Peyer's patch (tissue), 4 donors: ENCODE data around the gene CTR9.

Experiments used
- POLR2A ChIP-seq, 2 donors: fragments of 450-650 bp; IDR thresholded peaks; one replicate each; pipeline ENCODE4 v1.5.1; 2017; ENCODE audit warnings: antibody characterized with exemption in 2 of 2, mild to moderate bottlenecking in 2 of 2, moderate library complexity in 2 of 2
- TF ChIP-seq, protein P1 (sequence below), 6 experiments: fragments of 450-650 bp in 4 of 6; fragments of 200-600 bp in 2 of 6; sonication (generic) in 1 of 6; IDR thresholded peaks; one replicate each; pipeline ENCODE4 v1.5.1; 2017 to 2019; ENCODE audit warnings: antibody characterized with exemption in 6 of 6, mild to moderate bottlenecking in 3 of 6, moderate library complexity in 1 of 6

DNA sequence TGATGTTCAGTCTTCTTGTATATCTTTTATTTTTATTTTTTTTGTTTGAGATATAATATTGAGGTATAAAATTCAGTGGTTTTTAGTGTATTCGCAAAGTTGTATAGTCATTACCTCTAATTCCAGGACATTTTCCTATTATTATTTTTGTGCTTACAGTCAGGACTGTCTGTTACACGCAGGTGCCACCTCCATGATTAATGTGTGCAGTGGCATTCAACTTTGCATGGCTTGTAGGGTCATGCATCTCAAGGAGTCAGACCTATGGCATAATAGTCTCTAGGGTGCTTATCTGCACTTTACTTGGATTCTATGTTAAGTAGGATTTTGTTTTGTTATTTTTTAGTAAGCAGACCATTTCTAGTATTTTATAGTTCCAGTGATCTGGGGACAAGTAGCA, 1.0 kb downstream of the CTR9 start:
- TF ChIP-seq, protein P1, sequence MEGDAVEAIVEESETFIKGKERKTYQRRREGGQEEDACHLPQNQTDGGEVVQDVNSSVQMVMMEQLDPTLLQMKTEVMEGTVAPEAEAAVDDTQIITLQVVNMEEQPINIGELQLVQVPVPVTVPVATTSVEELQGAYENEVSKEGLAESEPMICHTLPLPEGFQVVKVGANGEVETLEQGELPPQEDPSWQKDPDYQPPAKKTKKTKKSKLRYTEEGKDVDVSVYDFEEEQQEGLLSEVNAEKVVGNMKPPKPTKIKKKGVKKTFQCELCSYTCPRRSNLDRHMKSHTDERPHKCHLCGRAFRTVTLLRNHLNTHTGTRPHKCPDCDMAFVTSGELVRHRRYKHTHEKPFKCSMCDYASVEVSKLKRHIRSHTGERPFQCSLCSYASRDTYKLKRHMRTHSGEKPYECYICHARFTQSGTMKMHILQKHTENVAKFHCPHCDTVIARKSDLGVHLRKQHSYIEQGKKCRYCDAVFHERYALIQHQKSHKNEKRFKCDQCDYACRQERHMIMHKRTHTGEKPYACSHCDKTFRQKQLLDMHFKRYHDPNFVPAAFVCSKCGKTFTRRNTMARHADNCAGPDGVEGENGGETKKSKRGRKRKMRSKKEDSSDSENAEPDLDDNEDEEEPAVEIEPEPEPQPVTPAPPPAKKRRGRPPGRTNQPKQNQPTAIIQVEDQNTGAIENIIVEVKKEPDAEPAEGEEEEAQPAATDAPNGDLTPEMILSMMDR (IDR thresholded peaks at IDR 0.05) = no peak
- TF ChIP-seq POLR2A (IDR thresholded peaks at IDR 0.05) = no peak
